ENCODE measurements around the gene TBC1D20. TPM values are rescaled to one million over a fixed set of nuclear protein-coding genes. Genes with fewer than 3 reads are reported as not detected.

The TBC1D20 gene
- total RNA-seq, 1 experiment from 2014 or later = 32.3 TPM

DNA sequence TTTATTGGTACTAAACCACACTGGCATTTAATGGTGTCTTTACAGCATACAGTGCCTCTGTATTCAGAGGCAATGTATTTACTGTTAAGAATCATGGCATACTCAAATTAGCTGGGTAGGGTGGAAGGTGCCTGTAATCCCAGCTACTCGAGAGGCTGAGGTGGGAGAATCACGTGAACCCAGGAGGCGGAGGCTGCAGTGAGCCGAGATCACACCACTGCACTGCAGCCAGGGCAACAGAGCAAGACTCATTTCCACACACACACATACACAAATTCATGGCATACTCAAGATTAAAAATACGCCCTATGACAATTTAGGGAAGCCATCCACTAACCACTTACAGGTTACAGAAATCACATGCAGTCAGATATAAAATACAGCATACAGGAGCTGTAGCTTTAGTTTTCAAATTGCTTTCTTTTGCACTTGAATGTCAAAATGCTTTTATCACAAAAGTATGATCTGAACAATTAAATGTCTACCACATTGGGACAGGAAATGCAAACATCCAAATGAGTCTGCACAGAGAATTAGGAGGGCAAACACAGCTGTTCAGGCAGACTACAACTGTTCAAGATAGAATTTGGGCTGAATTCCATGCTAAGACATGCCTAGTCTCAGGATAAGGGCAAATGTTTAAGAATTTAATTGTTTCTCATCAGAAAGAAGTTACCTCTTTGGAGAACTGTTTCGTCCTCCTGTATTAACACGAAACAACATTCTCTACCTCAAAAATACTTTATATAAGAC lies 44.8 kb upstream of the TBC1D20 start (continued):
- TF ChIP-seq, protein P1, sequence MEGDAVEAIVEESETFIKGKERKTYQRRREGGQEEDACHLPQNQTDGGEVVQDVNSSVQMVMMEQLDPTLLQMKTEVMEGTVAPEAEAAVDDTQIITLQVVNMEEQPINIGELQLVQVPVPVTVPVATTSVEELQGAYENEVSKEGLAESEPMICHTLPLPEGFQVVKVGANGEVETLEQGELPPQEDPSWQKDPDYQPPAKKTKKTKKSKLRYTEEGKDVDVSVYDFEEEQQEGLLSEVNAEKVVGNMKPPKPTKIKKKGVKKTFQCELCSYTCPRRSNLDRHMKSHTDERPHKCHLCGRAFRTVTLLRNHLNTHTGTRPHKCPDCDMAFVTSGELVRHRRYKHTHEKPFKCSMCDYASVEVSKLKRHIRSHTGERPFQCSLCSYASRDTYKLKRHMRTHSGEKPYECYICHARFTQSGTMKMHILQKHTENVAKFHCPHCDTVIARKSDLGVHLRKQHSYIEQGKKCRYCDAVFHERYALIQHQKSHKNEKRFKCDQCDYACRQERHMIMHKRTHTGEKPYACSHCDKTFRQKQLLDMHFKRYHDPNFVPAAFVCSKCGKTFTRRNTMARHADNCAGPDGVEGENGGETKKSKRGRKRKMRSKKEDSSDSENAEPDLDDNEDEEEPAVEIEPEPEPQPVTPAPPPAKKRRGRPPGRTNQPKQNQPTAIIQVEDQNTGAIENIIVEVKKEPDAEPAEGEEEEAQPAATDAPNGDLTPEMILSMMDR (IDR thresholded peaks at IDR 0.05 in 2 of 3, conservative IDR thresholded peaks at IDR 0.05 in 1 of 3; ENCODE audit: borderline replicate concordance in 1 of 3, insufficient read depth in 1 of 3, low read depth in 2 of 3, low read length in 2 of 3) = no peak

DNA sequence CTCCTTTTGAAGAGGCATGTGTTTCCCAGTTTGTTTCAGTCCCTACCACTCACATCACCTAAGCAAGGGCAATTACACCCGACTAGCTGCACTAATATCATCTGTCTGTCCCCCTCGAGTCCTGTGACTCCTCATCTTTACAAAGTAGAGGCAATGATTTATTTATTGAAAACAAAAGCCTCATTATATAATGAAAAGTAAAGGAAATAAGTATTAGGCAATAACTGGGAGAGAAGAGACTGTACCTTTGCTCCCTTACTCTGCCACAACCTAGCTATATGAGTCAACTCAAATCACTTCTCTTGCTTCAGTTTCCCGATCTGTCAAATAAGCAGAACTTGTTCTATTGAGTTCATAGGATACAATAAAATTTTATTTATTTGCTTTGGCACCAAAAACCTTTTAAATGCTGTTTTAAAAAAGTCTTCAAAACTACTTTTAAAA lies 42.3 kb upstream of the TBC1D20 start:
- RAD21 ChIA-PET (ENCODE audit: low non-redundant PET in 1 of 2, low total read pairs in 2 of 2, uncharacterized antibody in 2 of 2, unreplicated experiment in 2 of 2) = no interaction called here
- intact Hi-C loops (cut with micrococcal nuclease) = no loop called here
- no peak overlapping the region for H3K9ac ChIP-seq (ENCODE audit: low read length)

More for the DNA sequence above, 42.3 kb upstream of the TBC1D20 start:
- BruUV-seq (replicated peaks) = no TSS peak
- Histone ChIP-seq H3K4me2 (ENCODE audit: low read length) (no peak overlapping the region), H3K79me2 (ENCODE audit: insufficient read depth, low read length) (peaks cover 58% of the 10 kb centered on the region), H3K9me2 (ENCODE audit: insufficient read depth) (no peaks in the 10 kb centered on the region), H3K27ac (ENCODE audit: low read depth, low read length) (no peak overlapping the region), H3K27me3 (ENCODE audit: insufficient read depth, low read length) (no peaks in the 10 kb centered on the region), H3K4me3 (replicated peaks in 1 of 2; ENCODE audit: low read depth in 1 of 2, low read length in 2 of 2) (no peak overlapping the region), H3K4me1 (ENCODE audit: control insufficient read depth in 1 of 2, insufficient read depth in 2 of 2, low read length in 2 of 2) (no peaks in the 10 kb centered on the region), H3K9me3 (ENCODE audit: control insufficient read depth in 1 of 2, insufficient read depth in 1 of 2, low read depth in 1 of 2, low read length in 2 of 2) (no peaks in the 10 kb centered on the region), H3K36me3 (ENCODE audit: control insufficient read depth in 1 of 2, insufficient read depth in 2 of 2, low read length in 2 of 2) (peaks cover 47 to 66% of the 10 kb centered on the region in 2 experiments), H2AFZ (ENCODE audit: low read depth, low read length, poor library complexity, severe bottlenecking) (no peak overlapping the region), H4K20me1 (ENCODE audit: insufficient read depth) (peaks cover 25% of the 10 kb centered on the region)
- ChIA-PET POLR2A (interaction anchor here (0.7 kb wide), 1 partner anchor 102 kb away, joined by 5 read pairs; no protein-coding TSS in a partner anchor), CTCF (no interaction called here)
- TF ChIP-seq POLR2A (IDR thresholded peaks at IDR 0.05; ENCODE audit: borderline replicate concordance, extremely low read depth, insufficient read depth, insufficient read length) = no peak
- TF ChIP-seq YY1 (IDR thresholded peaks at IDR 0.05; ENCODE audit: extremely low read depth, insufficient replicate concordance, low read depth, low read length) = no peak
- TF ChIP-seq RAD21 (IDR thresholded peaks at IDR 0.05; ENCODE audit: low read depth) = no peak
- TF ChIP-seq, protein P2, sequence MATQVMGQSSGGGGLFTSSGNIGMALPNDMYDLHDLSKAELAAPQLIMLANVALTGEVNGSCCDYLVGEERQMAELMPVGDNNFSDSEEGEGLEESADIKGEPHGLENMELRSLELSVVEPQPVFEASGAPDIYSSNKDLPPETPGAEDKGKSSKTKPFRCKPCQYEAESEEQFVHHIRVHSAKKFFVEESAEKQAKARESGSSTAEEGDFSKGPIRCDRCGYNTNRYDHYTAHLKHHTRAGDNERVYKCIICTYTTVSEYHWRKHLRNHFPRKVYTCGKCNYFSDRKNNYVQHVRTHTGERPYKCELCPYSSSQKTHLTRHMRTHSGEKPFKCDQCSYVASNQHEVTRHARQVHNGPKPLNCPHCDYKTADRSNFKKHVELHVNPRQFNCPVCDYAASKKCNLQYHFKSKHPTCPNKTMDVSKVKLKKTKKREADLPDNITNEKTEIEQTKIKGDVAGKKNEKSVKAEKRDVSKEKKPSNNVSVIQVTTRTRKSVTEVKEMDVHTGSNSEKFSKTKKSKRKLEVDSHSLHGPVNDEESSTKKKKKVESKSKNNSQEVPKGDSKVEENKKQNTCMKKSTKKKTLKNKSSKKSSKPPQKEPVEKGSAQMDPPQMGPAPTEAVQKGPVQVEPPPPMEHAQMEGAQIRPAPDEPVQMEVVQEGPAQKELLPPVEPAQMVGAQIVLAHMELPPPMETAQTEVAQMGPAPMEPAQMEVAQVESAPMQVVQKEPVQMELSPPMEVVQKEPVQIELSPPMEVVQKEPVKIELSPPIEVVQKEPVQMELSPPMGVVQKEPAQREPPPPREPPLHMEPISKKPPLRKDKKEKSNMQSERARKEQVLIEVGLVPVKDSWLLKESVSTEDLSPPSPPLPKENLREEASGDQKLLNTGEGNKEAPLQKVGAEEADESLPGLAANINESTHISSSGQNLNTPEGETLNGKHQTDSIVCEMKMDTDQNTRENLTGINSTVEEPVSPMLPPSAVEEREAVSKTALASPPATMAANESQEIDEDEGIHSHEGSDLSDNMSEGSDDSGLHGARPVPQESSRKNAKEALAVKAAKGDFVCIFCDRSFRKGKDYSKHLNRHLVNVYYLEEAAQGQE (IDR thresholded peaks at IDR 0.05; ENCODE audit: low read depth) = no peak
- ATAC-seq (no peak), DNase-seq (ENCODE audit: low read depth, low spot score) (no peak)
